ENCODE results near the gene UQCRQ. TPM values are rescaled to one million over a fixed set of nuclear protein-coding genes. Genes with fewer than 3 reads are reported as not detected.

Gene UQCRQ
- total RNA-seq, 1 experiment from 2014 or later: 719 TPM

DNA sequence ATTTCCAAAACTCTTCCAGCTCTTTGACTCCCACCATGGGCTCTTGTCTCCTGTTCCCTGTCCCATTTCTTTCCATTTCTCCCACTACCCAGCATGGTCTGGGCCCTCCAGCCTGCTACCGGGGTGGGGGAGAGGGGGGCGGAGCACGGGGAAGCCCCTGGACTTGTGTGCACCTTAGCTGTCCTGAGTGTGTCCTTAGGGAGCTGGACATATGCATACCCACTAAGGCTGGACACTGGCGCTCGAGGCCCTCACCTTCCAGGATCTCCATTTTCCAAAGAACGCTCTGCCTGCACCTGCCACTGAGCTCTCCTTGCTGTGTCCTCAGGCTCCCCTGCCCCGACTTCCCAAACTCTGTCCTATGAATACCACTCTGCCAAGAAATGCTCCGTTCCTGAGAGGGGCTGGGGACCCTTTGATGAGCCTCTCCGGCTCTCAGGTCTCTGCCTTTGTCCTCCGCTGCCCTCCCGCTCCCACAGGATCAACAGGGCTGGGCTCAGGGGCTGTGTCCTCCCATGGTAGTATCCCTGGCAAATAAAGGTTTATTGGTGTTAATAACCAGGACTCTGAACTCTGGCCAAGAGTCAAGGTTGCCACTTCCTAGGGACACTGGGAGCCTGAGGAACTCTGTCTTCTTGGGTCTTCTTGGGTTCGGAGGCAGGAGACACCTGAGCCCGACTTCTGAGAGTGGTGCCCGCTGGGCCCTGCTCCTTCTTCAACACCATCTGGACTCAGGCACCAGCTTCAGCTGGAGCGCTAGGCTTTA, 35.2 kb upstream of the UQCRQ start:
- TSS peak; percentile 62 for BruUV-seq (replicated peaks)
- H3K36me3 Mint-ChIP-seq (ENCODE audit: insufficient read depth, unreplicated experiment): peaks cover 35% of the 10 kb centered on the region
- peak overlapping the region; percentile 79 for H3K27ac Mint-ChIP-seq (ENCODE audit: unreplicated experiment)
- H3K27me3 Mint-ChIP-seq (ENCODE audit: unreplicated experiment): no peaks in the 10 kb centered on the region
- DNase-seq: no peak
- peaks cover 19% of the 10 kb centered on the region for H3K4me1 Mint-ChIP-seq (ENCODE audit: low read depth, unreplicated experiment)
- intact Hi-C loops (cut with micrococcal nuclease; ENCODE audit: unreplicated experiment): no loop called here
- peak overlapping the region; percentile 95 for H3K4me3 Mint-ChIP-seq (ENCODE audit: low read depth, unreplicated experiment)
- no peak for TF ChIP-seq CTCF (IDR thresholded peaks at IDR 0.05; ENCODE audit: unreplicated experiment)
- H3K9me3 Mint-ChIP-seq (ENCODE audit: low read depth, unreplicated experiment): no peaks in the 10 kb centered on the region
- CTCF ChIA-PET: interaction anchor here (1.1 kb wide), 1 partner anchor 32 kb away, joined by 4 read pairs; no protein-coding TSS in a partner anchor

- Mint-ChIP-seq H3K36me3 (ENCODE audit: insufficient read depth, unreplicated experiment) (peaks cover 30% of the 10 kb centered on the region), H3K4me1 (ENCODE audit: low read depth, unreplicated experiment) (peaks cover 22% of the 10 kb centered on the region), H3K9me3 (ENCODE audit: low read depth, unreplicated experiment) (no peaks in the 10 kb centered on the region), H3K4me3 (ENCODE audit: low read depth, unreplicated experiment) (no peak overlapping the region), H3K27me3 (ENCODE audit: unreplicated experiment) (no peaks in the 10 kb centered on the region), H3K27ac (ENCODE audit: unreplicated experiment) (no peak overlapping the region)
- no peak for DNase-seq
- TF ChIP-seq CTCF (IDR thresholded peaks at IDR 0.05; ENCODE audit: unreplicated experiment): no peak
- CTCF ChIA-PET: no interaction called here
- intact Hi-C loops (cut with micrococcal nuclease; ENCODE audit: unreplicated experiment): no loop called here
- BruUV-seq (replicated peaks): no TSS peak
Observed at GRCh38 chr5:132832612-132833011, 33.8 kb upstream of the UQCRQ start.

DNA sequence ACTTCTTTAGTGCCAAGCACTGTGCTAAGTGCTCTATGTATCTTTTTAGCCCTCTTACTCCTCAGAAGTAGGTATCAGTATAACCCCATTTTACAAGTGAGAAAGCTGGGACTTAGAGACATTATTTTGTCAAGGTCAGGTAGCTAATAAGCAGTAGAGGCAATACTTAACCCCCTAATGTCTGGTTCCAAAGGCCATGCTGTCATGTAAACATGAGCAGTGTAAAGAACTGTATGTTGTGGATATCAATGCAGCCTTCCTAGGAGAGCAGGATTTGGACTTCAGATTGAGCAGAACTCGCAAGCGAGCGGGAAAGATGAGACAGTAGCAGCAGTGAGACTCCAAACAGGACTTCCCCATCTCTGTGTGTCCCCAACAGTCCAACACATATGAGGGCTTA, 32.4 kb upstream of the UQCRQ start:
- no peak overlapping the region for H3K4me3 Mint-ChIP-seq (ENCODE audit: low read depth, unreplicated experiment)

GRCh38 chr5:132836852-132837251, 29.6 kb upstream of the UQCRQ start:
- H3K4me3 Mint-ChIP-seq (ENCODE audit: low read depth, unreplicated experiment): no peak overlapping the region
- H3K36me3 Mint-ChIP-seq (ENCODE audit: insufficient read depth, unreplicated experiment): no peaks in the 10 kb centered on the region
- no peaks in the 10 kb centered on the region for H3K27me3 Mint-ChIP-seq (ENCODE audit: unreplicated experiment)
- no peaks in the 10 kb centered on the region for H3K9me3 Mint-ChIP-seq (ENCODE audit: low read depth, unreplicated experiment)
- DNase-seq: no peak
- BruUV-seq (replicated peaks): no TSS peak
- intact Hi-C loops (cut with micrococcal nuclease; ENCODE audit: unreplicated experiment): no loop called here
- H3K27ac Mint-ChIP-seq (ENCODE audit: unreplicated experiment): no peak overlapping the region
- peaks cover 29% of the 10 kb centered on the region for H3K4me1 Mint-ChIP-seq (ENCODE audit: low read depth, unreplicated experiment)
- TF ChIP-seq CTCF (IDR thresholded peaks at IDR 0.05; ENCODE audit: unreplicated experiment): no peak
- CTCF ChIA-PET: no interaction called here

More for the DNA sequence above, 32.4 kb upstream of the UQCRQ start:
- BruUV-seq (replicated peaks): no TSS peak
- intact Hi-C loops (cut with micrococcal nuclease; ENCODE audit: unreplicated experiment): no loop called here
- H3K27me3 Mint-ChIP-seq (ENCODE audit: unreplicated experiment): no peaks in the 10 kb centered on the region
- peaks cover 30% of the 10 kb centered on the region for H3K4me1 Mint-ChIP-seq (ENCODE audit: low read depth, unreplicated experiment)
- no peaks in the 10 kb centered on the region for H3K9me3 Mint-ChIP-seq (ENCODE audit: low read depth, unreplicated experiment)
- H3K36me3 Mint-ChIP-seq (ENCODE audit: insufficient read depth, unreplicated experiment): peaks cover 26% of the 10 kb centered on the region
- no peak for TF ChIP-seq CTCF (IDR thresholded peaks at IDR 0.05; ENCODE audit: unreplicated experiment)
- no peak overlapping the region for H3K27ac Mint-ChIP-seq (ENCODE audit: unreplicated experiment)
- CTCF ChIA-PET: interaction anchor here (1.7 kb wide), 1 partner anchor 11 kb away, joined by 4 read pairs; no protein-coding TSS in a partner anchor
- no peak for DNase-seq
